GM19351 (cell line): ENCODE measurements around the gene LRRC37A3.
A peak's percentile ranks its signal among the peaks of the same experiment; 100 is the strongest.
"Not testable (repeated sequence)": the region's sequence is repeated elsewhere in the genome, so short reads cannot be mapped to it uniquely, and the experiment has no call there.

Source experiments
- ATAC-seq: cut with Tn5 transposase; IDR thresholded peaks from one replicate; pipeline ENCODE4 v1.9.1; 2021; ENCODE audit warnings: mild to moderate bottlenecking, moderate library complexity; ENCODE audit not compliant: unreplicated experiment

The LRRC37A3 gene

GRCh38 chr17:64927444-64927843 lies 8.2 kb upstream of the LRRC37A3 start:
- ATAC-seq = not testable (repeated sequence)

DNA sequence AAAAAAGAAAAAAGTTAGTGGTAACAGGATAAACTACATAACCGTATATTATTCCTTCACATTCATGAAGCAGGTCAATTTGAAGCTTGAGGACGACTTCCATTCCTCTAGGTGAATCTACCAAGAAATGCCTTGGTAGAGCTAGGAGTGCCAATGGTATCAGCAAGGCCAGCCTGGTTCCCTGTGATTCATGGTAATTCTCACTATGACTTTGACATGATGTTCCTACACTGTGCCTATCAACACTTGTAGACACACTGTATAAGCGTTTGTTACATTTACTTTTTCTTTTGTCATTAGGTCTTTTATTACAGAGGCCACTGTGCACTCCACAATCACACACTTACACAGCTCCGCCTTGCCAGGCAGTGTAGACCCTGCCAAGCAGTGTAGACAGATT lies 7.2 kb upstream of the LRRC37A3 start:
- not testable (repeated sequence) for ATAC-seq

DNA sequence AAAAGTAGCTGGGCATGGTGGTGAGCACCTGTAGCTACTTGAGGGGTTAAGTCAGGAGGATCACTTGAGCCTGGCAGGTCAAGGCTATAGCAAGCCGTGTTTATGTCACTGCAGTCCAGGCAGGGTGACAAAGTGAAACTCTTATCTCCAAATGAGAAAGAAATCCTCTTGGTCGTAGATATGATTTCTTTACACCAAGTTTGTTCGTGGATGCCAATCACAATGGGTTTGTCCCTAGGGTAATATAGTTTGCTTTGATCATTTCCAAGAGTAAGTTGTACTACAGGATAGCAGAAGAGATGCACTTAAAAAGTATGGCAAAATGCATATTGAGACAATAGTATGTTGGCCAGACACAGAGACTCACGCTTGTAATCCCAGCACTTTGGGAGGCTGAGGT lies 6.0 kb upstream of the LRRC37A3 start:
- not testable (repeated sequence) for ATAC-seq

- ATAC-seq = not testable (repeated sequence)
These were observed 3.8 kb upstream of the LRRC37A3 start for GRCh38 chr17:64923051-64923568.

- ATAC-seq = no peak
These were observed 1.3 kb upstream of the LRRC37A3 start for GRCh38 chr17:64920419-64921172.

DNA sequence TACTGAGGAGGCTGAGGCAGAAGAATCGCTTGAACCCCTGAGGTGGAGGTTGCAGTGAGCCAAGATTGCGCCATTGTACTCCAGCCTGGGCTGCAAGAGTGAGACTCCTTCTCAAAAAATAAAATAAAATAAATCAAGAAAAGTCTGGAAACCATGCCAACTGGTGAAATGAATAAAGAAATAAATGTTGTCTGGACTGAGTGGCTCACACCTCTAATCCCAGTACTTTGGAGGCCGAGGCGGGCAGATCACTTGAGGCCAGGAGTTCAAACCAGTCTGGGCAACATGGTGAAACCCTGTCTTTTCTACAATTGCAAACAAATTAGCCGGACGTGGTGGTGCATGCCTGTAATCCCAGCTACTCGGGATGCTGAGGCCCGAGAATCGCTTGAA lies 744 bp upstream of the LRRC37A3 start:
- ATAC-seq = no peak

- peak; percentile 47 for ATAC-seq
These were observed 413 bp downstream of the LRRC37A3 start for GRCh38 chr17:64918842-64919288.

DNA sequence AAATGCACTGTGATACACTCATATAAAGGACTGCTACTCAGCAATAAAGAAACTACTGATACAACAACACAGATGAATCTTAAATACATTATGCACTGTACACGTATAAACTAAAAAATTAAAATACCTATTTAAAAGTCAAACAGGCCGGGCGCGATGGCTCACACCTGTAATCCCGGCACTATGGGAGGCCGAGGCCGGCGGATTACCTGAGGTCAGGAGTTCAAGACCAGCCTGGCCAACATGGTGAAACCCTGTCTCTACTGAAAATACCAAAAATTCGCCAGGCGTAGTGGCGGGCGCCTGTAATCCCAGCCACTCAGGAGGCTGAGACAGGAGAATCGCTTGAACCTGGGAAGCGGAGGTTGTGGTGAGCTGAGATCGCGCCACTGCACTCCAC lies 1.7 kb downstream of the LRRC37A3 start:
- not testable (repeated sequence) for ATAC-seq

- ATAC-seq = not testable (repeated sequence)
These were observed 4.0 kb downstream of the LRRC37A3 start for GRCh38 chr17:64915244-64915643.

GRCh38 chr17:64910191-64910514 lies 9.1 kb downstream of the LRRC37A3 start:
- not testable (repeated sequence) for ATAC-seq

DNA sequence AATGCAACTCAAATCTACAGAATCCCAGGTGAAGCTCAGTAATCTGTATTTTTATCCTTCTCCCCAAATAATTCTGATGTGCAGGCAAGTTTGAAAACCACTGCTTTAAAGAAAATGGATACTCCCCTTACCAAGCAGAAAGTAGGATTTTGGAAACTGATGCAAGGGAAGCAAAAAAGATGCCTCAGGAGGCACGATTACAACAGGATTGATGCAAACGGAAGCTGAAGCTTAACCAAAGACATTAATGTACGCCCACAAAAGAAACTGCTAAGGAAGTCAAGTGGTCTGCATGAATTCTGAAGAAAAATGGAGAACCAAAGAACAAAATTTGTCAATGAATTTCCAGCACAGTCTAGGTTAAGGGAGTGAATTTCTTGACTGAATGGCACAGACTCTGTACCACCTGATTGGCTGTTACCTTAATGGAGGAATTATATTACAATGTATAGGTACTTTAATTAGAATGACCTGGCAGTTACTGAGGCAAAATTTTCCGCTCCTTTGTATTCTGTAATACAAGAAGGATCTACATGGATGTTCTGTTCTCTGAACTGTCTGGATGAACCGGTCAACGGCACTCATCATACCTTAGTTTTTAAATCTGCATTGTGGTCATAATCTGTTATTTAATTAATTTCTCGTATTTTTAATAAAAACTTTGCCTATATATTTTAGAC lies 9.6 kb downstream of the LRRC37A3 start:
- not testable (repeated sequence) for ATAC-seq

GRCh38 chr17:64904069-64904468 lies 15.2 kb downstream of the LRRC37A3 start:
- ATAC-seq = not testable (repeated sequence)

GRCh38 chr17:64897136-64897535 lies 22.1 kb downstream of the LRRC37A3 start:
- not testable (repeated sequence) for ATAC-seq

DNA sequence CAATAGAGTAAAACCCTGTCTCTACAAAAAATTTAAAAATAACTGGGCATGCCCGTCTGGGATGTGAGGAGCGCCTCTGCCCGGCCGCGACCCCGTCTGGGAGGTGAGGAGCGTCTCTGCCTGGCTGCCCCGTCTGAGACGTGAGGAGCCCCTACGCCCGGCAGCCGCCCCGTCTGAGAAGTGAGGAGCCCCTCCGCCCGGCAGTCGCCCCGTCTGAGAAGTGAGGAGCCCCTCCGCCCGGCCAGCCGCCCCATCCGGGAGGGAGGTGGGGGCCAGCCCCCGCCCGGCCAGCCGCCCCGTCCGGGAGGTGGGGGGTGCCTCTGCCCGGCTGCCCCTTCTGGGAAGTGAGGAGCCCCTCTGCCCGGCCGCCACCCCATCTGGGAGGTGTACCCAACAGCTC lies 45.1 kb downstream of the LRRC37A3 start:
- ATAC-seq = not testable (repeated sequence)

DNA sequence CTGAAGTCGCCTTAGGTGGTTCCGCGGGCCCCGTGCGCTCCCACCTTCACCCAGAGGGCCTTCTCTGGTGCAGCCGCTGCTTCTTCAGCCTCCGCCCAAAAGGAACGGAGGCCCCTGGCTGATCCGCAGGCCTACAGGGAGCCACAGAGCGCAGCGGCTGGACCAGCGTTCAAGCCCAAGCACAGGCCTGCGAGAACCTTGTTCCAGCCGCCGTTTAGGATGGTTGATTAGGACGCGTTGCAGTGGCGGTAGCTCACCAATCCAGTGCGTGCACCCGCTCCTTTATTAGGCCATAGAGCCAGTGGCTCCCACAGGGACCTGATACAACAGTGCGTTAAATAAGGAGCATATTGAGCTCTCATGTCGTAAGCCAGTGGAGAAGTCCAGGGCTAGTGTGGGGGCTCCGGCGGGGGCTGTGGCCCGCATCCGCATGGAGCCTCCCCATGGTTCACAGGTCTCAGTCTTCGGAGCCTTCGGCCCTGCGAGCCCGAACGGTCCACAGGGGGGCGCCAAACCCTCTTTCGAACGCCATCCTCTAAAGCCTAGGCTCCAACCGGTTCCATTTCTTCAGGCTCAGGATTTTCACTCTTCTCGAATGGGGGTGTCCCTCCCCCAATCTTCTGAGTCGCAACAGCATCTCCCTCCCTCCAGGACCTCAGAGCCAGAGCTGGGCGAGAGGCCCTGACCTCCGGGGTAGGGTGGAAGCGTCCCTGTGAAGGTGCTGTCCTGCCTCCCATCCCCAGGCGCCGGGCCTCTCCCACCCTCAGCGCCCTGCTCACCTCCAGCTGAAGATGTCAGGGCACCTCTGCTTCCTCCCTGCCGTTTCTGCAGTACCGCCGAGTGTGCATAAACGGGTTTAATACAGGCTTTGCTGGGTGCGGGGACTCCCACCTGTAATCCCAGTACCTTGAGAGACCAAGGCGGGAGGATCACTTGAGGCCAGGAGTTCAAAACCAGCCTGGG lies 71.5 kb downstream of the LRRC37A3 start:
- not testable (repeated sequence) for ATAC-seq

- not testable (repeated sequence) for ATAC-seq
These were observed 72.4 kb downstream of the LRRC37A3 start for GRCh38 chr17:64846892-64847291.

GRCh38 chr17:64843918-64844317 lies 75.4 kb downstream of the LRRC37A3 start:
- ATAC-seq = not testable (repeated sequence)

GRCh38 chr17:64842900-64843299 lies 76.4 kb downstream of the LRRC37A3 start:
- ATAC-seq = not testable (repeated sequence)

DNA sequence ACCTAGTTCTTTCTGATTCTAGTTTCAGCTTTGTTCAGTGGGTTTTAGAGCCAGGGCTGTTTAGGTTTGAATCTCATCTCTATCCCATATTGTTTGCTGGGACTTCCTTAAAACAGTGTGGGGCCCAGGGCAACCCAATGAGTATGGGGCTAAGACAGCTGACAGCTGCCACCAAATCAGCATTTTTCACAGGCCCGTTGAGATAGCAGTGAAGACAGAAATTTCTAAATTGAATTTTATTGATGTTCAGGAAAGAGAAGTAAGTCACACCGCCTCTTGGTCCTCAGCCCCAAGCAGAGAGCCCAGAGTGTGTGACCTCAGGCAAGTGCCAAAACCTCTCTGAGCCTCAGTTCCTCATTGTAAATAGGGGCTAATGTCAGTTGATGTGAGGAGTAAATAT lies 78.3 kb downstream of the LRRC37A3 start:
- ATAC-seq = not testable (repeated sequence)

DNA sequence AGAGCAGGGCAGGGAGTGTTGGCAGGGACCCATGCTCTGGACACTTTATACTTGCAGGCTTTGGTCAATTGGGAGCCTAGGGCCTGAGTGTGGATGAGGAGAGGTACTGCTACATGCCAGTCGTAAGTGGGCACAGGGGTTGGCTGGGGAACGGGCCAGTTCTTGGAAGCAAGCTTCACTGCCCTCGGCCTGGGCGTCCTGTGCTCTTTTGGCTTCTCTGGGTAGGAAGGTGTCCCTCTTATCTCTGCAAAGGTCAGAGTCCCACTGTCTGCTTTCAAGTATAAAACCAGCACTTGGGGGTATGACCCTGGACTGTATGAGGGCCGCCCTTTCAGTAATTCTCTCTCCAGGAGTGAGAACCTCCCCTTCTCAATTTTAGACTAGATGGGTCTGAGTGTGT lies 80.8 kb downstream of the LRRC37A3 start:
- ATAC-seq = not testable (repeated sequence)
